Measurements from ENCODE around the gene FAM187B.
A peak's percentile ranks its signal among the peaks of the same experiment; 100 is the strongest.

FAM187B gene

DNA sequence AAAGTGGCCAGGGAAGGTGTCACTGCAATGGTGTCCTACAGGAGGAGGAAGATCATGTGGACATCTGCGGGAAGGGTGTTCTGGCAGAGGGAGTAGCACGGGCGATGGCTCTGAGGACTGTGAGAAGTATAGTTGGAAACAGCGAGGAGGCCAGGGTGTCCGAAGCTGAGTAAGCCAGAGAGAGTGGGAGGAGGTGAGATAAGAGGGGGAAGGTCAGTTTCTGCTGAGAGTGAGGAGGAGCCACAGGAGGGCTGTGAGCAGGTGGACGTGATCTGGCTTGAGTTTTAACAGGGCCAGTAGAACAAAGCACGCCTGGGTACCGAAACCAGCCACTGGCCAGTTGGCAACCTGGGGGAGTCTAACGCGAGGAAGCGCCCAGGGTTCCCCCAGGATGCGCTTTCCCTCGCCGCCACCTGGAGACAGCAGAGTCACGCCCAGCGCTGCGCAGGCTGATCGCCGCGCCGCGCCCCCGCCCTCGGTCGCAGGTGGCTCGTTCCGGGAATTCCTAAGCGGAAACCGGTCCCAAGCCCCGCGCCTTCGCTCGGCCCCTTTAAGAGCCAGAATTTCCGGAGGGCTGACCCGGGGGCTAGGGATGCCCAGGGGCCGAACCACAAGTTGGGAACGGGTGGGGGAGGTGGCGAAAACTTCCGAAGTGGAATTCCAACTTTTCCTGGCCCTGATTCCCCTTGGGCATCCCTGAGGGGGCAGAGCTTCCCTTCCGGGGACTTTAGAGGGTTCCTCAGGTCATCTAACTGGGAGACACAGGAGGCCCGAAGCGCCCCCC, 19.2 kb upstream of the FAM187B start (continued):
- TF ChIP-seq ZFP69B (tag by site-specific recombination; IDR thresholded peaks at IDR 0.05) (peak; percentile 95), ZNF274 (IDR thresholded peaks at IDR 0.05; ENCODE audit: low read length) (no peak), ZNF274 (tag by site-specific recombination; IDR thresholded peaks at IDR 0.05; ENCODE audit: borderline replicate concordance) (no peak), OVOL3 (tag by site-specific recombination; IDR thresholded peaks at IDR 0.05) (no peak), ZIC2 (tag by site-specific recombination; IDR thresholded peaks at IDR 0.05) (peak; percentile 63), ZNF501 (tag by site-specific recombination; IDR thresholded peaks at IDR 0.05) (no peak), YY2 (tag by site-specific recombination; IDR thresholded peaks at IDR 0.05) (no peak), ELK4 (IDR thresholded peaks at IDR 0.05; ENCODE audit: borderline replicate concordance, low read depth, low read length) (no peak), ZNF404 (tag by site-specific recombination; IDR thresholded peaks at IDR 0.05) (no peak), ZNF138 (tag by site-specific recombination; IDR thresholded peaks at IDR 0.05; ENCODE audit: borderline replicate concordance) (no peak), ZNF585B (tag by site-specific recombination; IDR thresholded peaks at IDR 0.05) (no peak), ZNF169 (tag by site-specific recombination; IDR thresholded peaks at IDR 0.05) (no peak), BCL6B (tag by site-specific recombination; IDR thresholded peaks at IDR 0.05) (no peak), SCRT1 (tag by site-specific recombination; IDR thresholded peaks at IDR 0.05; ENCODE audit: borderline replicate concordance) (no peak), ZBTB17 (tag by site-specific recombination; IDR thresholded peaks at IDR 0.05) (peak; percentile 42), ZNF777 (tag by site-specific recombination; IDR thresholded peaks at IDR 0.05; ENCODE audit: borderline replicate concordance) (peak; percentile 50; the same call in 1 of the 2 replicates), ZNF24 (tag by site-specific recombination; IDR thresholded peaks at IDR 0.05) (0 out of 2 replicates have a peak, but pooled peaks have one; percentile 16), ZBTB10 (tag by site-specific recombination; IDR thresholded peaks at IDR 0.05) (no peak), ZNF792 (tag by site-specific recombination; IDR thresholded peaks at IDR 0.05) (no peak), KLF16 (tag by site-specific recombination; IDR thresholded peaks at IDR 0.05) (no peak; the same call in 1 of the 2 replicates), ZNF791 (tag by site-specific recombination; IDR thresholded peaks at IDR 0.05) (no peak), MYNN (tag by site-specific recombination; IDR thresholded peaks at IDR 0.05; ENCODE audit: borderline replicate concordance) (no peak), ZNF155 (tag by site-specific recombination; IDR thresholded peaks at IDR 0.05) (no peak), ZNF701 (tag by site-specific recombination; IDR thresholded peaks at IDR 0.05) (no peak), ZFHX2 (tag by site-specific recombination; conservative IDR thresholded peaks at IDR 0.05) (peak; percentile 91), TRIM28 (IDR thresholded peaks at IDR 0.05; ENCODE audit: borderline replicate concordance, low read length) (no peak; the same call in 1 of the 2 replicates), ZNF202 (tag by site-specific recombination; IDR thresholded peaks at IDR 0.05; ENCODE audit: borderline replicate concordance) (no peak), REPIN1 (tag by site-specific recombination; IDR thresholded peaks at IDR 0.05; ENCODE audit: low read depth) (no peak), ZNF426 (tag by site-specific recombination; IDR thresholded peaks at IDR 0.05) (no peak)
- TF ChIP-seq, protein P1, sequence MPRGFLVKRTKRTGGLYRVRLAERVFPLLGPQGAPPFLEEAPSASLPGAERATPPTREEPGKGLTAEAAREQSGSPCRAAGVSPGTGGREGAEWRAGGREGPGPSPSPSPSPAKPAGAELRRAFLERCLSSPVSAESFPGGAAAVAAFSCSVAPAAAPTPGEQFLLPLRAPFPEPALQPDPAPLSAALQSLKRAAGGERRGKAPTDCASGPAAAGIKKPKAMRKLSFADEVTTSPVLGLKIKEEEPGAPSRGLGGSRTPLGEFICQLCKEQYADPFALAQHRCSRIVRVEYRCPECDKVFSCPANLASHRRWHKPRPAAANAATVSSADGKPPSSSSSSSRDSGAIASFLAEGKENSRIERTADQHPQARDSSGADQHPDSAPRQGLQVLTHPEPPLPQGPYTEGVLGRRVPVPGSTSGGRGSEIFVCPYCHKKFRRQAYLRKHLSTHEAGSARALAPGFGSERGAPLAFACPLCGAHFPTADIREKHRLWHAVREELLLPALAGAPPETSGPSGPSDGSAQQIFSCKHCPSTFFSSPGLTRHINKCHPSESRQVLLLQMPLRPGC (tag by site-specific recombination; IDR thresholded peaks at IDR 0.05): no peak; the same call in 1 of the 2 replicates
- TF ChIP-seq, protein P2, sequence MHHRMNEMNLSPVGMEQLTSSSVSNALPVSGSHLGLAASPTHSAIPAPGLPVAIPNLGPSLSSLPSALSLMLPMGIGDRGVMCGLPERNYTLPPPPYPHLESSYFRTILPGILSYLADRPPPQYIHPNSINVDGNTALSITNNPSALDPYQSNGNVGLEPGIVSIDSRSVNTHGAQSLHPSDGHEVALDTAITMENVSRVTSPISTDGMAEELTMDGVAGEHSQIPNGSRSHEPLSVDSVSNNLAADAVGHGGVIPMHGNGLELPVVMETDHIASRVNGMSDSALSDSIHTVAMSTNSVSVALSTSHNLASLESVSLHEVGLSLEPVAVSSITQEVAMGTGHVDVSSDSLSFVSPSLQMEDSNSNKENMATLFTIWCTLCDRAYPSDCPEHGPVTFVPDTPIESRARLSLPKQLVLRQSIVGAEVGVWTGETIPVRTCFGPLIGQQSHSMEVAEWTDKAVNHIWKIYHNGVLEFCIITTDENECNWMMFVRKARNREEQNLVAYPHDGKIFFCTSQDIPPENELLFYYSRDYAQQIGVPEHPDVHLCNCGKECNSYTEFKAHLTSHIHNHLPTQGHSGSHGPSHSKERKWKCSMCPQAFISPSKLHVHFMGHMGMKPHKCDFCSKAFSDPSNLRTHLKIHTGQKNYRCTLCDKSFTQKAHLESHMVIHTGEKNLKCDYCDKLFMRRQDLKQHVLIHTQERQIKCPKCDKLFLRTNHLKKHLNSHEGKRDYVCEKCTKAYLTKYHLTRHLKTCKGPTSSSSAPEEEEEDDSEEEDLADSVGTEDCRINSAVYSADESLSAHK (tag by site-specific recombination; IDR thresholded peaks at IDR 0.05): no peak; the same call in none of the 2 replicates
